Activated T-cell treated with anti-CD3 and anti-CD28 coated beads, Interleukin-2, amount 50 U/mL, for 48 hours (primary cell): ENCODE measurements around the gene CUBN.
A peak's percentile ranks its signal among the peaks of the same experiment; 100 is the strongest.

ENCODE experiments used
- DNase-seq, 2 experiments: peaks; one replicate each; pipeline ENCODE4 v3.0.0-alpha.2; 2020

Gene CUBN

GRCh38 chr10:16811765-16812164 lies 317.8 kb downstream of the CUBN start:
- DNase-seq, result no peak

GRCh38 chr10:16811292-16811691 lies 318.3 kb downstream of the CUBN start:
- DNase-seq, result no peak

GRCh38 chr10:16809074-16809718 lies 320.4 kb downstream of the CUBN start:
- peak; percentile 61 to 75 for DNase-seq

GRCh38 chr10:16804123-16804522 lies 325.5 kb downstream of the CUBN start:
- no peak for DNase-seq

- DNase-seq, result no peak
Measured at GRCh38 chr10:16803464-16803863, 326.1 kb downstream of the CUBN start.

- peak; percentile 34 to 44 for DNase-seq
Measured at GRCh38 chr10:16799621-16800020, 330.0 kb downstream of the CUBN start.

GRCh38 chr10:16798571-16798970 lies 331.0 kb downstream of the CUBN start:
- DNase-seq, result no peak

GRCh38 chr10:16795410-16796073 lies 334.1 kb downstream of the CUBN start:
- no peak for DNase-seq

GRCh38 chr10:16794005-16794404 lies 335.6 kb downstream of the CUBN start:
- no peak for DNase-seq

- no peak for DNase-seq
Measured at GRCh38 chr10:16792675-16793074, 336.9 kb downstream of the CUBN start.

- DNase-seq, result no peak
Measured at GRCh38 chr10:16789765-16790164, 339.8 kb downstream of the CUBN start.

GRCh38 chr10:16789261-16789660 lies 340.4 kb downstream of the CUBN start:
- DNase-seq, result no peak

GRCh38 chr10:16788778-16789177 lies 340.8 kb downstream of the CUBN start:
- DNase-seq, result no peak

GRCh38 chr10:16788125-16788524 lies 341.5 kb downstream of the CUBN start:
- DNase-seq, result peak; percentile 52 to 54

- DNase-seq, result peak; percentile 70 to 72
Measured at GRCh38 chr10:16787361-16787791, 342.2 kb downstream of the CUBN start.

GRCh38 chr10:16780338-16780880 lies 349.2 kb downstream of the CUBN start:
- no peak for DNase-seq

GRCh38 chr10:16779384-16779915 lies 350.2 kb downstream of the CUBN start:
- peak; percentile 77 to 81 for DNase-seq

- peak in 1 of 2 experiments; percentile 26 for DNase-seq
Measured at GRCh38 chr10:16777473-16778370, 351.9 kb downstream of the CUBN start.

GRCh38 chr10:16776896-16777295 lies 352.7 kb downstream of the CUBN start:
- no peak for DNase-seq
